Bladder microvascular endothelial cell (primary cell): ENCODE data around the gene WIF1. TPM values are rescaled to one million over a fixed set of nuclear protein-coding genes. Genes with fewer than 3 reads are reported as not detected.

ENCODE experiments used
- total RNA-seq: library from RNA; depleted of rRNA; stranded (reverse); fragments of >200 nt; gene quantifications from 2 replicates; pipeline ENCODE4 v1.2.3, GENCODE V29; 2014

Gene WIF1, protein sequence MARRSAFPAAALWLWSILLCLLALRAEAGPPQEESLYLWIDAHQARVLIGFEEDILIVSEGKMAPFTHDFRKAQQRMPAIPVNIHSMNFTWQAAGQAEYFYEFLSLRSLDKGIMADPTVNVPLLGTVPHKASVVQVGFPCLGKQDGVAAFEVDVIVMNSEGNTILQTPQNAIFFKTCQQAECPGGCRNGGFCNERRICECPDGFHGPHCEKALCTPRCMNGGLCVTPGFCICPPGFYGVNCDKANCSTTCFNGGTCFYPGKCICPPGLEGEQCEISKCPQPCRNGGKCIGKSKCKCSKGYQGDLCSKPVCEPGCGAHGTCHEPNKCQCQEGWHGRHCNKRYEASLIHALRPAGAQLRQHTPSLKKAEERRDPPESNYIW
- total RNA-seq: not detected in 2 replicates

DNA sequence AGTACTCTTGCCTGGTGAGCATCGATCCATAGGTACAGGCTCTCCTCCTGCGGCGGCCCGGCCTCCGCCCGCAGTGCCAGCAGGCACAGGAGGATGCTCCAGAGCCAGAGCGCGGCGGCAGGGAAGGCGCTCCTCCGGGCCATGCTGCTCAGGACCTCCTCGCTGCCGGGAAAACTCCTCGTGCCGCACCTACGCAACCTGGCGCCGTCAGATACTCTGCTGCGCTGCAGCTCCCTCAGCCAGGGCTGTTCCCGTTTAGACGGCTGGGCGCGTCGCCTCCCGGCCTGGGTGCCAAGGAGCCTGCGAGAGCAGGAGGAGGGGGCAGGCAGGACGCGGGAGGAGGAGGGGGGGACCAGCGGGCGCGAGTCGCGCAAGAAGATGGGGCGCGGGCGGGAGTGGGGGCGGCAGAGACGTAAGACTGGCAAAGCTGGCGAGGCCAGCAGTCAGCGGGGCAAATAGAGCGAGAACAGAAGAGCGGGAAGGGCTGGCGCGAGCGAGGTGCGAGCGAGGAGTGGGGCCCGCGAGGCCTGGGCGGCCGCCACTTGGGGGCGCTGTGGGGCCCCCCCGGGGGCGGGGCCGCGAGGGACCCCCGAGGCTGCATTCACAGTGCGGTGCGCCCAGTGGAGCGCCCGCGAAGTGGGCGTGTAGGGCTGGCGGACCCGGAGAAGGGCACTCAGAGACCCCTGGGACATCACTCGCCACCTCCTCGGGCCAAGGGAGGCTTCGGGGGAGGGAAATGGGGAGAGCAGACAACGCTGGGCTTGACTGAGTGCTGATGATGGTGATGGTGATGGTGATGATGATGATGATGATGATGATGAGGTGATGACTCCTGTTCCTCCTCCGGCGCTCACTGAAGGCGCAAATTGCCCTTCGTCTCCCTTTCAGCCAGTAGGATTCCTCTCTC is at the start of gene WIF1:
Gene WIF1 (minus strand): TSS at position 257 of the 907 bp plus-strand sequence. CDS start 114 bp downstream, at position 143.

DNA sequence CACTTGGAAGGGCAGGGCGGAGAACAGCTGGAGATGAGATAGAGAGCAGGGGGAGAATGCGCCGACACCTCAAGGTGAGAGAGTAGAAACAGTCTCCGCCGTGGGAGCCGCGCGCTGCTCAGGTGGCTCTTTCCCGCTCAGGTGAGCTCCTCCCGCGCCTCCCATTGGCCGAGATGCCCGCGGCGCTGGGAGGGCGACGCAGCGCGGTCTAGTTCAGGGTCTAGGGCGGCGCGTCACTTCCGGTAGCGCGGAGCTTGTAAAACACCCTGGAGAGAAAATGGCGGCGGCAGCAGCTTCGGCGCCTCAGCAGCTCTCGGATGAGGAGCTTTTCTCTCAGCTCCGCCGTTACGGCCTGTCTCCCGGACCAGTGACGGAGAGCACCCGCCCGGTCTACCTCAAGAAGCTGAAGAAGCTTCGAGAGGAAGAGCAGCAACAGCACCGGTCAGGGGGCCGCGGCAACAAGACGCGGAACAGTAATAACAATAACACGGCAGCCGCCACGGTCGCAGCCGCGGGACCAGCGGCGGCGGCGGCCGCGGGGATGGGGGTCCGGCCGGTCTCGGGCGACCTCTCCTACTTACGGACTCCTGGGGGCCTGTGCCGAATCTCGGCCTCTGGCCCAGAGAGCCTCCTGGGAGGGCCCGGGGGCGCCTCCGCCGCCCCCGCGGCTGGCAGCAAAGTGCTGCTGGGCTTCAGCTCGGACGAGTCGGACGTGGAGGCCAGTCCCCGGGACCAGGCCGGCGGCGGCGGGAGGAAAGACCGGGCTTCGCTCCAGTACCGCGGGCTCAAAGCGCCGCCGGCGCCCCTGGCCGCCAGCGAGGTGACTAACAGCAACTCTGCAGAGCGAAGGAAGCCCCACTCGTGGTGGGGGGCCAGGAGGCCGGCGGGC is 48.5 kb upstream of the WIF1 start, which contains the start of gene LEMD3:
Gene LEMD3 (plus strand): TSS at position 264 of the 889 bp plus-strand sequence. CDS start 14 bp downstream, at position 278.

Other genes with a start within 250 kb of the WIF1 start
- 18.0 and 29.1 TPM in 2 replicates for gene LEMD3, start 48.3 kb upstream of the WIF1 start, total RNA-seq
- 27.2 and 54.8 TPM in 2 replicates for gene MSRB3, start 157.4 kb upstream of the WIF1 start, total RNA-seq